MG63 (cell line): ENCODE measurements around the gene MPP2. TPM values are rescaled to one million over a fixed set of nuclear protein-coding genes. Genes with fewer than 3 reads are reported as not detected.
A peak's percentile ranks its signal among the peaks of the same experiment; 100 is the strongest.

Experiments used
- DNase-seq: peaks from one replicate; pipeline ENCODE4 v3.0.0-alpha.2; 2020
- H3K27me3 ChIP-seq: fragments of 250-450 bp; sonication (Bioruptor Pico); 2 replicates; pipeline ENCODE4 v1.5.1; 2020; ENCODE audit warnings: mild to moderate bottlenecking, moderate library complexity
- H3K36me3 ChIP-seq: fragments of 250-450 bp; sonication (Bioruptor Pico); 2 replicates; pipeline ENCODE4 v1.5.1; 2020; ENCODE audit warnings: mild to moderate bottlenecking, moderate library complexity
- H3K4me3 ChIP-seq: fragments of 250-450 bp; sonication (Bioruptor Pico); 2 replicates; pipeline ENCODE4 v1.5.1; 2020; ENCODE audit warnings: mild to moderate bottlenecking, moderate library complexity
- H3K9me3 ChIP-seq: fragments of 250-450 bp; sonication (Bioruptor Pico); 2 replicates; pipeline ENCODE4 v1.5.1; 2020; ENCODE audit warnings: mild to moderate bottlenecking, moderate library complexity
- total RNA-seq: library from RNA; depleted of rRNA; stranded (reverse); fragments of >200 nt; shearing (Covaris generic); gene quantifications from 2 replicates; pipeline ENCODE4 v1.2.3, GENCODE V29; 2014; ENCODE audit warnings: low replicate concordance

MPP2 gene
- total RNA-seq, 1 experiment from 2014 or later, result 3.7 TPM

DNA sequence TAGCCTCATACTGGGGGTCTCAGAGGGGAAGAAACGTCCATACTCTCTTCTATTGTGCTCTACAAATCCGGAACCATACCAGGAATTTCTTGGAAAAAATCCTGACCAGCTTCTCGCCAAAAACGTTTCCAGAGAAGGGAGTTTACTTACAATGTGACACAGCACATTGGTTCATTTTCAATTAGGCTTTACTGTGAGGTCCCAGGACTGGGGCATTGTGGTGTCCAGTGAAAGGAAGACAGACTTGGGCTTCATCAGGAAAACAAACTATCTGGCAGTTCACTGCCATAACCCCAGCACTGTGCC is 14.7 kb downstream of the MPP2 start:
- no peaks in the 10 kb centered on the region for H3K9me3 ChIP-seq
- no peak for DNase-seq
- H3K4me3 ChIP-seq, result no peak overlapping the region
- H3K36me3 ChIP-seq, result no peaks in the 10 kb centered on the region
- peaks cover 2% of the 10 kb centered on the region; the same call in 1 of the 2 replicates for H3K27me3 ChIP-seq

GRCh38 chr17:43891851-43892646 is 15.3 kb downstream of the MPP2 start:
- no peaks in the 10 kb centered on the region for H3K36me3 ChIP-seq
- H3K9me3 ChIP-seq, result no peaks in the 10 kb centered on the region
- no peak overlapping the region for H3K4me3 ChIP-seq
- peaks cover 4% of the 10 kb centered on the region; the same call in 1 of the 2 replicates for H3K27me3 ChIP-seq
- no peak for DNase-seq

DNA sequence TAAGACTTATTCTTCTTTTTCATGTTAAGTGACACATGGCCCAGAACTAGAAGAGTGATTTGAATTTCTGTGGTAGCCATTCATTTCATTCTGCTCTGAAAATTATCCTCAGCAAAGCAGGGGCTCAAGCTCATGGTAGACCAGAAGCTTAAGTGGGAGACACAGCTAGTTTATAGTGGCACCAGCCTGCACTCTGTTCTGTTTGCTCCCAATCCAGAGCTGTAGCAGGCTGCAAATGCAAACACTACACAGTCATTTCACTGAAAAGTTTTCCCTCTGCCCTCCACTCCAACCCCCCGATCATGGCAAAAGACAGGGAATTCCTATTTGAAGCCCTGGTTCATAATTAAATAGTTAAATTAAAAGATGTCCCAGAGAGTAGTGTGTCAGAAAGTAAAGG is 17.1 kb downstream of the MPP2 start:
- Histone ChIP-seq H3K9me3 (no peaks in the 10 kb centered on the region), H3K36me3 (no peaks in the 10 kb centered on the region), H3K27me3 (peaks cover 15% of the 10 kb centered on the region), H3K4me3 (no peak overlapping the region)
- DNase-seq, result no peak

DNA sequence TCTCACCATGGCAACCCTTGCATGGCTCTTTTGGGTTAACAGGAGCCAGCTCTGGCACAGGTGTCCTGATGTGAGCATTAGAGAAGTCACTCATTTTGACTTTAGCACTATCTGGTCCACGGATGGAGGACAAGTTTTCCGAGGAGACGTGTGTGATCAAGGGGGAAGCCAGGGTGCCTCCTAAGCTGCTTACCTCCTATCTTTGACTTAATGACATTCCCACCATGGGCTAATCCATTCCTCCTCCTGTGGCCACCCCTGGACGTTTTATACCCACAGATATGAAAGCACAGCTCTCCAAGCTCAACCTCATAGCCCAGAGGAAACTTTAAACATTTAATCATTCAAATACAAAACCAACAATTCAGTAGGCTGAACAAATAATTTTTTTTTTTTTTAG is 18.8 kb downstream of the MPP2 start:
- Histone ChIP-seq H3K36me3 (no peaks in the 10 kb centered on the region), H3K27me3 (peaks cover 15% of the 10 kb centered on the region), H3K9me3 (no peaks in the 10 kb centered on the region), H3K4me3 (no peak overlapping the region)
- DNase-seq, result no peak

GRCh38 chr17:43882761-43883415 is 24.4 kb downstream of the MPP2 start:
- no peak for DNase-seq
- Histone ChIP-seq H3K4me3 (no peak overlapping the region), H3K36me3 (no peaks in the 10 kb centered on the region), H3K9me3 (no peaks in the 10 kb centered on the region), H3K27me3 (peaks cover 15% of the 10 kb centered on the region)

GRCh38 chr17:43881758-43882505 is 25.4 kb downstream of the MPP2 start:
- H3K36me3 ChIP-seq, result no peaks in the 10 kb centered on the region
- no peak overlapping the region for H3K4me3 ChIP-seq
- no peak for DNase-seq

DNA sequence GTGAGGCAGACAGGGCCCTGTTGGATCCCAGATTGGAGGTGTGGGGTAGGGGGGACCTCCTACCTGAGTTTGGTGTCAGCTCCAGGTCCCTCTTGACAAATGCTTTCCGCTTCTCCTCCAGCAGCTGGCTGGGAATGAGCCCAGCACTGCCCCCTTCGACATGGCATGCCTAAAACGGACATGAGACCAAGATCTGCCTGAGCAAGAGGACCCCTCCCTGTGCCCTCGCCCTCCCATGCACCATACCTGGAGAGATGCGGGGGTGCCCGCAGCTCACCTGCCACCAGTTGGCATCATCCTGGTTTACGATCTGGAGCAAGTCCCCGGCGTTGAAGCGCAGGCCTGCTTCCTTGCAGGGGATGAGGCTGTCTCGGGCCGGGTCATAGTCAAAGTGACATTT is 26.2 kb downstream of the MPP2 start:
- no peak for DNase-seq
- Histone ChIP-seq H3K9me3 (no peaks in the 10 kb centered on the region), H3K4me3 (no peak overlapping the region), H3K36me3 (no peaks in the 10 kb centered on the region), H3K27me3 (peaks cover 6% of the 10 kb centered on the region; the same call in 1 of the 2 replicates)

More at GRCh38 chr17:43881758-43882505, 25.4 kb downstream of the MPP2 start:
- Histone ChIP-seq H3K9me3 (no peaks in the 10 kb centered on the region), H3K27me3 (peaks cover 11% of the 10 kb centered on the region; the same call in 1 of the 2 replicates)

DNA sequence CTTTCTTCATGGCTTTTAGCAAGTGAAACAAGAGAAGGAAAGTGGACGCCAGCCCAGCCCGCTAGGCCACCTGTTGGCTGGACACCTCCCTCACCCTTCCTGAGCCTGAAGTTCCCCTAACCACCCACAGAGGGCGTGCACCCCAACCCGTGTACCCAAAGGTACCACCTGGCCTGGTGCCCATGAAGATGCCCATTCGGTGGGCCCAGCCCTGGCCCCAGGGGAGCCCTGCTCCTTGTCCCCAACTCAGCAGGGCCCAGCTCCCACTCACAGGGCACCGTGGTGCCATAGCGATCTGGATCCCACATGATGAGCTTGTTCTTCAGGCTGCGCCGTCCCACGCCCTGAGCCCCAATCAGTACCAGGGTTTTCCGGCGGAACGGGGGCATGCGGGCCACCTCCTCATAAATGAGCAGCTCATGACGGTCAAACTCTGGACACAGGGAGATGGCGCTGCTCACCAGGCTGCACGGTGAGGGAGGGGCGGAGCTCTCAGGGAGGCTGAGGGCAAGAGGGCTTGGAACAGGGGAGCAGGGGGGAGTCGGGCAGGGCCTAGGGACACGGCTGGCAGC is 26.8 kb downstream of the MPP2 start:
- no peaks in the 10 kb centered on the region for H3K9me3 ChIP-seq

DNA sequence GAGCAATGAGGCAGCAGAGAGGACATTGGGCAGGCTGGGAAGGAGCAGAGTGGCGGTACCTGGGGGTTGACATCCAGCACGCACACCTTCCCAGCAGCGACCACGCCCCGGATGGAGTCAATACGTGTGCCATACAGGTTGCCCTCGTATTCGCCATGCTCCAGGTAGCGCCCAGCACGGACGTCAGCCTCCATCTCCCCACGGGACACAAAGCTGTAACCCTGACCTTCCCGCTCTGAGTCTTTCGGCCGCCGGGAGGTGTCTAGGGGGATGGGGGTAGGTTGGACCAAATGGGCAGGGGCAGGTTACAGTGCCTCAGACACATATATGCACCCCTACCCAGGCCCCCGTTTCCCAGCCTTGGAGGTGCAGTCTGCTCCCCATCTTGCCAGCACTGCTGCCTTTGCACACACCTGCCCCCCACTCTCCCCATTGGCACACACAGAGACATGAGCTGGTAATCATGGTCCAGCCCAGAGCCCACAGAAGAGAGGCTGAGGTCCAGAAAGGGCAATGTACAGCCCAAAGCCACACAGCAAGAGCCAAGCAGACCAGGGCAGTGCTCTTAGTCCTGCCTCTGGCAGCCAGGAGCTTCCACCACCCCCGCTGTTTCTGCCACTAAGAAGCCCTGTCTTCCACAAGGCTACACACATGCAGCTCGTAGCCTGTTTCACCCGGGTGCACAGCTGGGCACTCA is 27.5 kb downstream of the MPP2 start:
- no peak for DNase-seq
- no peaks in the 10 kb centered on the region for H3K9me3 ChIP-seq
- H3K27me3 ChIP-seq, result no peaks in the 10 kb centered on the region
- no peaks in the 10 kb centered on the region for H3K36me3 ChIP-seq
- H3K4me3 ChIP-seq, result no peak overlapping the region

More for the DNA sequence above, 26.8 kb downstream of the MPP2 start:
- H3K27me3 ChIP-seq, result peaks cover 3% of the 10 kb centered on the region; the same call in 1 of the 2 replicates
- H3K36me3 ChIP-seq, result no peaks in the 10 kb centered on the region
- no peak overlapping the region for H3K4me3 ChIP-seq
- peak; percentile 53 for DNase-seq

DNA sequence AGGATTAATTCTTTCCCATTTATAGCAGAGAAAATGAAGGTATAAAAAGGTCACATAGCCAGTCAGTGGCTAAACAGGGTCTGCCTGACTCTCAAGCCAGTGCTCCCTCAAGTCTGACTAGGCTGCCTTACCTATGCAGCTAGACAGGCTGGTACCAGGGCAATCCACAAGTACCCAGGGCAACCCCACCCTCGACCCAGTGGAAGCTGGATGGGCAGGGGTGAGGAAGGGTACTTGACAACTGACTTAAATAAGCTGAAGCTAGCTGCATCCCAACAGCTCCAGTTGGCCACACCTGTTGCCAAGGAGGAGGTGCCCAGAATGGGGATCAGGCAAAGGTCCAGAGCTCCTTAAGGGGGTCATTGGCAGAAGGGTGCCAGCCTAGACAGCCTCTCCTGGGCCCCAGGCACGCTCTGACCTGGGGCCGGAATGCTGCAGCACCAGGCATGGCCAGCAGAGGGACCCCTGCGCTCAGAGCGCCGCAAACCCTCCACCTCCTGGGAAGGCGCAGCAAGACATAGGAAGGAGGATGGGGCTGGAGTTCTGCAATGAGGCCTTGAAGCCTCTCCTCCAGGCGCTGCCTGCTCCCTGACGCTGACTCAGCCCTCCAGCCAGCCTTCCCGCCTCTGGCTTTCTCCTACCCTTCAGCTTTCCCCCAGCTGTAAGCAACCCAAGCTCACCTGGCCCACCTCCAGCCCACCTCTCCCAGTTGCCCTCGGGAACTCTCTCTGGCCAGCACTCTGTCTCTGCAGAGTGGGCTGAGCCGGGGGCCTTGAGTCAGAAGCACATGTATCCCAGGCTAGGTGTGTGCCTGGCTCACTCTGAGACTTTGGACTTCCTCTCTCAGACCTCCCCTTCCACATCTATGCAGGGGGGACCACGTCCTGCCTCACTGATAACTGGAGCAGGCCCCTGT is 28.8 kb downstream of the MPP2 start:
- Histone ChIP-seq H3K27me3 (no peaks in the 10 kb centered on the region; the same call in 1 of the 2 replicates), H3K4me3 (no peak overlapping the region), H3K9me3 (no peaks in the 10 kb centered on the region), H3K36me3 (no peaks in the 10 kb centered on the region)
- peak; percentile 85 for DNase-seq

GRCh38 chr17:43877451-43878155 is 29.7 kb downstream of the MPP2 start:
- H3K27me3 ChIP-seq, result peaks cover 2% of the 10 kb centered on the region; the same call in 1 of the 2 replicates
- H3K36me3 ChIP-seq, result no peaks in the 10 kb centered on the region
- H3K4me3 ChIP-seq, result no peak overlapping the region
- no peaks in the 10 kb centered on the region for H3K9me3 ChIP-seq
- no peak for DNase-seq

DNA sequence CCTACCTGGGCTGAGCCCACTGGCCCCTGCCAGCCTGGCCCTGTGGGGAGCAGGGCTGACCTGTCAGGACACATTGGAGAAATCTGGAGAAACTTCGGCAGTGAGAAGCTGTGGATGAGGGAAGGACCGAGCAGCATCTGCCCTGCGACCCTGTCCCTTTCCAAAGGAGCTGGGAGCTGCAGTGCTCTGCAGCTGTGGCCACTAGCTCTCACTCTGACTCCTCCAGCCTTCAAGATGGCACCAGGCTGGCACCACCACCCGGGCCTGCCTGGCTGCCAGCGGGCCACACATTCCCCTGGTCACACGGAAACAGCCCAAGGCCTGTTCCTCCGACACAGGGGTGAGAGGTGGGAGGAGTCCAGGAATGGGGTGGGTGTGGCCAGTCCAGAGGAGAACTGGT is 30.3 kb downstream of the MPP2 start:
- DNase-seq, result no peak
- H3K36me3 ChIP-seq, result no peaks in the 10 kb centered on the region
- no peaks in the 10 kb centered on the region for H3K9me3 ChIP-seq
- no peak overlapping the region for H3K4me3 ChIP-seq
- H3K27me3 ChIP-seq, result peaks cover 2% of the 10 kb centered on the region; the same call in 1 of the 2 replicates

- no peaks in the 10 kb centered on the region for H3K36me3 ChIP-seq
- DNase-seq, result no peak
- H3K27me3 ChIP-seq, result peaks cover 3% of the 10 kb centered on the region; the same call in 1 of the 2 replicates
- no peak overlapping the region for H3K4me3 ChIP-seq
- no peaks in the 10 kb centered on the region for H3K9me3 ChIP-seq
Measured at GRCh38 chr17:43875476-43876147, 31.7 kb downstream of the MPP2 start.

DNA sequence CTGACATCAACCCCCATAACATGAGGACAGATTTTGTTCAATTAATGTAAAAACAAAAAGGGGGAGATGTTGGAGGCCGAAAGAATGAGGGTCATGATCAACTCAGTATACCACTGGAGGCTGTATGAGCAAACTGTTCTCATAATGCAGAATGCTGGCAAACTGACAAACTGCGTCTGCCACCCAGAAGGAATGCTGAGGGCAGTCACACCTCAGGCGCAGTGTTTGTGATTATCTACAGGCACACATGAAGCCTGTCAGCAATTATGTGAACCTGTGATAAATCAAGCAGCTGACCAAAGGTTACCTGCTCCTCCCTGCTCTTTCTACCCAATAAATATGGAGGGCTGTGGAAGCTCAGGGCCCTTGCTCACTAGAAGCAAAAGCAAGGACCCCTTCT is 33.0 kb downstream of the MPP2 start:
- Histone ChIP-seq H3K36me3 (no peaks in the 10 kb centered on the region), H3K27me3 (peaks cover 6% of the 10 kb centered on the region; the same call in 1 of the 2 replicates), H3K9me3 (no peaks in the 10 kb centered on the region), H3K4me3 (no peak overlapping the region)
- DNase-seq, result no peak
